ENCODE results near the gene DUS4L. TPM values are rescaled to one million over a fixed set of nuclear protein-coding genes. Genes with fewer than 3 reads are reported as not detected.
A peak's percentile ranks its signal among the peaks of the same experiment; 100 is the strongest.

DUS4L gene
- total RNA-seq, 4 donors from 2014 or later, result 2.7 to 8.0 (median 7.2) TPM

- TF ChIP-seq CTCF (IDR thresholded peaks at IDR 0.05), result no peak
- no peak for TF ChIP-seq POLR2A (IDR thresholded peaks at IDR 0.05)
- H3K27me3 ChIP-seq, result no peaks in the 10 kb centered on the region
- H3K4me1 ChIP-seq, result peaks cover 0 to 11% (median 0%) of the 10 kb centered on the region in 3 donors
- 88 to 90% methylated on average over 5 of the region's 5 CpGs for WGBS, 2 donors
- DNase-seq, result no peak
- intact Hi-C loops (cut with DNase I), result no loop called here
- no peaks in the 10 kb centered on the region for H3K9me3 ChIP-seq
- H3K4me3 ChIP-seq, result no peak overlapping the region
- peaks cover 0 to 48% (median 0%) of the 10 kb centered on the region in 3 donors for H3K36me3 ChIP-seq
- no peak overlapping the region for H3K27ac ChIP-seq
Observed at GRCh38 chr7:107588529-107589130, 24.9 kb downstream of the DUS4L start.

GRCh38 chr7:107591421-107591820, 27.6 kb downstream of the DUS4L start:
- no peaks in the 10 kb centered on the region for H3K27me3 ChIP-seq
- TF ChIP-seq POLR2A (IDR thresholded peaks at IDR 0.05) (no peak), CTCF (IDR thresholded peaks at IDR 0.05) (no peak)
- intact Hi-C loops (cut with DNase I), result no loop called here
- H3K4me1 ChIP-seq, result no peaks in the 10 kb centered on the region
- H3K4me3 ChIP-seq, result no peak overlapping the region
- DNase-seq, result no peak
- no peak overlapping the region for H3K27ac ChIP-seq
- no peaks in the 10 kb centered on the region for H3K9me3 ChIP-seq
- 79 to 86% methylated on average over 3 of the region's 3 CpGs for WGBS, 2 donors
- H3K36me3 ChIP-seq, result peaks cover 0 to 45% (median 12%) of the 10 kb centered on the region in 3 donors

GRCh38 chr7:107592361-107593024, 28.7 kb downstream of the DUS4L start:
- Histone ChIP-seq H3K27me3 (no peaks in the 10 kb centered on the region), H3K9me3 (no peaks in the 10 kb centered on the region), H3K4me1 (no peaks in the 10 kb centered on the region), H3K36me3 (peaks cover 0 to 47% (median 12%) of the 10 kb centered on the region in 3 donors), H3K4me3 (no peak overlapping the region), H3K27ac (no peak overlapping the region)
- no peak for DNase-seq
- intact Hi-C loops (cut with DNase I), result no loop called here
- no peak for TF ChIP-seq CTCF (IDR thresholded peaks at IDR 0.05)
- no peak for TF ChIP-seq POLR2A (IDR thresholded peaks at IDR 0.05)
- WGBS, 2 donors, result 92 to 97% methylated on average over 5 of the region's 5 CpGs

- 93 to 95% methylated on average over 1 of the region's 1 CpG for WGBS, 2 donors
- no peak overlapping the region for H3K27ac ChIP-seq
- intact Hi-C loops (cut with DNase I), result no loop called here
- peaks cover 0 to 47% (median 12%) of the 10 kb centered on the region in 3 donors for H3K36me3 ChIP-seq
- no peaks in the 10 kb centered on the region for H3K27me3 ChIP-seq
- no peaks in the 10 kb centered on the region for H3K4me1 ChIP-seq
- DNase-seq, result no peak
- H3K9me3 ChIP-seq, result no peaks in the 10 kb centered on the region
- TF ChIP-seq POLR2A (IDR thresholded peaks at IDR 0.05), result no peak
- TF ChIP-seq CTCF (IDR thresholded peaks at IDR 0.05), result no peak
- H3K4me3 ChIP-seq, result no peak overlapping the region
Observed at GRCh38 chr7:107593025-107593410, 29.2 kb downstream of the DUS4L start.

GRCh38 chr7:107594961-107595737, 31.4 kb downstream of the DUS4L start:
- Histone ChIP-seq H3K27me3 (no peaks in the 10 kb centered on the region), H3K36me3 (peaks cover 0 to 56% (median 12%) of the 10 kb centered on the region in 3 donors), H3K27ac (peak overlapping the region in 3 of 4 donors; percentile 11 to 45 (median 22)), H3K4me1 (no peaks in the 10 kb centered on the region), H3K9me3 (no peaks in the 10 kb centered on the region), H3K4me3 (no peak overlapping the region)
- no peak for DNase-seq
- intact Hi-C loops (cut with DNase I), result no loop called here
- 32 to 43% methylated on average over 4 of the region's 4 CpGs for WGBS, 2 donors
- TF ChIP-seq CTCF (IDR thresholded peaks at IDR 0.05) (no peak), POLR2A (IDR thresholded peaks at IDR 0.05) (no peak)
